ENCODE data around the gene PCYT2. TPM values are rescaled to one million over a fixed set of nuclear protein-coding genes. Genes with fewer than 3 reads are reported as not detected.

PCYT2 gene
- total RNA-seq, 4 donors from 2014 or later = 18.6 to 38.5 (median 34.6) TPM

DNA sequence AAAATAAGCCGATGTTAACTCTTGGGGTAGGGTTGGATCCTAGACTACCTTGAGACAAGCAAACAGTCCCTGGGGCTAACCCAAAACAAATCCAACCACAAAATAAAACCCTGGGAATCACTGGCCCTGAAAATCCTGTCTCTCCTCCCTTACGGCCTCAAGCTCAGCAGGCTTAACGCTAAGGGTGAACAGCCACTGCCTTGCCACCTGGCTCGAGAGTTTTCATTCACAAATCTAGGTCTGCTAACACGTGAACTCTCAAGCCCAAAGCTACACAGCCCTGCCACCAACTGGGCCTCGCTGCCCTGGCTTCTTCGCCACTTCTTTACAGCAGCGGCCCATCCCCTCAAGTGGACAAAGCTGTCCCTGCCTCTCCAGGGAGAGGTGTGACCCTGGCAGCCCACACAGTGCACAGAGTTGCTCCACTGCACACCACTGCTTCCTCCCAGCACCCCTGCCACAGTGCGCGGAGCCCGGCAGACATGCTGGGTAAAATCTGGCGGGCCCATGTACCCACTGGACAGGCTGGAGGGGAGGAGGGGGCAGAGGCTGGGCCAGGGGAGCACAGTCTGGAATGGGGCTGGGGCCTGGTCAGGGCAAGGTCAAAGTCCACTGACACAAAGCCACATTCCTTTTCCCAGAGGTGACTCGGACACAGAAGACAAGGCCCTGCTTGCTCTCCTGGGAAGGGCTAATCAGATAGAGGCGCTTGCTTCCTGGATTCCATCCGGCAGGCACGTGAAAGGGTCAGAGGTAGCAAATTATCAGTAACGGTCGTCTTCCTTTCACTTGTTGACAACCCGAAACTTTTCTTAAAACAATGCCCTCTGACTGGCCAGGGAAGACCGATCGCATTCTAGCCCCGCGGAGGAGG is 996 bp downstream of the PCYT2 start:
- Histone ChIP-seq H3K27me3 (no peaks in the 10 kb centered on the region), H3K9me3 (no peaks in the 10 kb centered on the region), H3K36me3 (peaks cover 27 to 80% (median 39%) of the 10 kb centered on the region in 3 donors), H3K4me3 (peak overlapping the region; percentile 70 to 97 (median 74)), H3K4me1 (peaks cover 15 to 52% (median 19%) of the 10 kb centered on the region in 3 donors), H3K27ac (peak overlapping the region; percentile 72 to 90 (median 87))
- TF ChIP-seq POLR2A (IDR thresholded peaks at IDR 0.05) (no peak), CTCF (IDR thresholded peaks at IDR 0.05) (no peak)
- 44 to 53% methylated on average over 6 to 13 of the region's 23 CpGs for WGBS, 2 donors
- intact Hi-C loops (cut with DNase I) = no loop called here
- no peak for DNase-seq

DNA sequence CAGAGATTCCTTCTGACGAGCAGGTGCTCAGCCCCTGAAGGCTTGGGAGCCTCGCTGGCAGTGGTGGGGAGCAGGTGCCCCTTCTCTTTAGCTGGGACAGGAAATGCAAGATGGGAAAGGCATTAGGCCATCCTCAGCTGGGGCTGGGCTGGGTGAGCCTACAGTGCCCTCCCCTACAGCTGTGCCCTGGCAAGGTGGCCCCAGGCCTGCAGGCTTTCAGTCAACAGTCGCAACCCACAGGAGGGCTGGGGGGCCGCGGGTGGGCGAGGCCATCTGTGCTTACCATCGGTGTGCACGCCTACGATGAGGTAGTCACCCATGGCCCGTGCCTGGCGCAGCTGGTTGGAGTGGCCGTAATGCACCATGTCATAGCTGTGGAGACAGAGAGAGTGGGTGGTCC is 2.0 kb downstream of the PCYT2 start:
- H3K9me3 ChIP-seq = no peaks in the 10 kb centered on the region
- intact Hi-C loops (cut with DNase I) = no loop called here
- peaks cover 18 to 80% (median 30%) of the 10 kb centered on the region in 3 donors for H3K36me3 ChIP-seq
- TF ChIP-seq CTCF (IDR thresholded peaks at IDR 0.05) = no peak
- TF ChIP-seq POLR2A (IDR thresholded peaks at IDR 0.05) = no peak
- H3K27ac ChIP-seq = no peak overlapping the region
- DNase-seq = no peak
- no peaks in the 10 kb centered on the region for H3K27me3 ChIP-seq
- no peak overlapping the region for H3K4me3 ChIP-seq
- 93% methylated on average over 2 of the region's 12 CpGs; no CpG with 5 or more reads in 1 of the 2 donors for WGBS, 2 donors
- peaks cover 15 to 50% (median 19%) of the 10 kb centered on the region in 3 donors for H3K4me1 ChIP-seq

- Histone ChIP-seq H3K36me3 (peaks cover 13 to 80% (median 26%) of the 10 kb centered on the region in 3 donors), H3K27me3 (no peaks in the 10 kb centered on the region), H3K4me1 (peaks cover 15 to 46% (median 19%) of the 10 kb centered on the region in 3 donors), H3K4me3 (no peak overlapping the region), H3K27ac (no peak overlapping the region), H3K9me3 (no peaks in the 10 kb centered on the region)
- DNase-seq = no peak
- 95 to 98% methylated on average over 4 to 7 of the region's 11 CpGs for WGBS, 2 donors
- TF ChIP-seq CTCF (IDR thresholded peaks at IDR 0.05) (no peak), POLR2A (IDR thresholded peaks at IDR 0.05) (no peak)
- intact Hi-C loops (cut with DNase I) = no loop called here
Observed at GRCh38 chr17:81908793-81909192, 2.4 kb downstream of the PCYT2 start.

DNA sequence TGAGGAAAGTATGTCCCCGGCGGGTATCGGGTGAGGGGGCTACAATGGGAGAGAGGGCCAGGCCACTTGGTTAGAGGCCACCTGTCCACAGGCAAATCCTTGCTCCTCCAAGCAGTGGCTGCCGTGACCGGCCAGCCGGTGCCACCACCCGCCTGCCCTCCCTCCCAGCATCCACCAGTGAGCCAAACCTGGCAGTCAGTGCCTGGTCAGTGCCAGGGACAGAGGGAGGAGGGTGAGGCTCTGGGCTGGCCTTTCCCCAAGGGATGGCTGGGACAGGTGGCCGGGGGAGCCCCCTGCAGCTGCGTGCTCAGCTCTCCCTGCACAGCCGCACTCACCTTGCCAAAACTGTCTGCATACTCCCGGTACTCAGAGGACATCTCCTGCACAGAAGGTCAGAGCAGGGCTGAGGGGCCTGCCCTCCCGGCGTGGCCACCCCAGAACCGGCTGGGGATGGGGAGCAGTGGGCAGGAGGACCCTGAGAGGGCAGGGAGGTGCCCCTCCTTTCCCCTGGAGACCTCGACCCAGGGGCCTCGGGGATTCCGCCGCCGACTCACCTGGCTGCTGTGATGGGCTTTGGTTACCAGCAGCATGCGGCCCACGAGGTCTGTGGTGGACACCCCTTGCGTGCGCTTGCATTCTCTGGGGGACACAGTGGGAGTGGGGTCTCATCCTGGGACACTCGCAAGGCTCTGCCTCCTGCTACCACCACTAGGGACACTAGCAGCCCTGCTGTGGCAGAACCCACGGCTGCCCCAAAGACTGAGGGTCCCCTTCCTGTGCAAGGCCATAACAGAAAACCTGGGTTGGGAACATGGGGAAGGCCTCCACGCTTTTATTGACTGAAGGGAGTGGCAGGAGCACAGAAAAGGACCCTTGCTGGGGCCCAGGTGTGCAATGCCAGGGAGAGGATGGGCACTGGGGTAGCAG is 3.7 kb downstream of the PCYT2 start:
- intact Hi-C loops (cut with DNase I) = no loop called here
- peaks cover 0 to 9% (median 0%) of the 10 kb centered on the region in 4 donors for H3K27me3 ChIP-seq
- TF ChIP-seq CTCF (IDR thresholded peaks at IDR 0.05) (no peak), POLR2A (IDR thresholded peaks at IDR 0.05) (no peak)
- H3K36me3 ChIP-seq = peaks cover 6 to 75% (median 16%) of the 10 kb centered on the region in 3 donors
- H3K9me3 ChIP-seq = no peaks in the 10 kb centered on the region
- WGBS, 2 donors = 80 to 100% methylated on average over 1 of the region's 26 CpGs
- no peak for DNase-seq
- peaks cover 19 to 40% (median 21%) of the 10 kb centered on the region in 3 donors for H3K4me1 ChIP-seq
- no peak overlapping the region for H3K4me3 ChIP-seq
- H3K27ac ChIP-seq = no peak overlapping the region
